HG02973 (cell line): Measurements from ENCODE around the gene GH1.
"Not testable (repeated sequence)": the region's sequence is repeated elsewhere in the genome, so short reads cannot be mapped to it uniquely, and the experiment has no call there.

Experiments
- ATAC-seq: cut with Tn5 transposase; IDR thresholded peaks from one replicate; pipeline ENCODE4 v1.9.1; 2021; ENCODE audit warnings: moderate library complexity; ENCODE audit not compliant: unreplicated experiment

The GH1 gene

DNA sequence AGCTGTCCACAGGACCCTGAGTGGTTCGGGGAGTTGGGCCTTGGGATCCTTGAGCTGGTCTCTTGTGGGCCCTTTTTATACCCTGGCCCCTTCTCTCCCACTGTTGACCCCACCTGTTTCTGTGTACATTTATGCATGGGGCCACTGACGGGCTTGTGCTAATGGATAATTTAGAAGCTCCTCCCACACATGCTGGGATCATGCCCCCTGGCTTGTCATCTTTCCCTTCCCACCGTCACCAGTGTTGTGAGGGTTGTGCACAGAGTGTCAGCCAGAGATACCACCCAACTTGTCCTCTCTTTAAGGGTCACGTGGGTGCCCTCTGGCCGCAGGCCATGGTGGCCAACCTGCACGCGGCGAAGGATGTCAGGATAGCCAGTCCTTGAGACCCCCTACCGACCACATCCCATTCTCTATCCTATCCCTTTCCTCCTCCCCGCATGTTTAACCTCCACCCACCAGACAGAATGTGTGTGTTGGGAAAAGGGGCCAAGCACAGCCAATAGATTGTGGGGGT, at the start of gene GH1:
GH1 (minus strand) TSS at position 51 of the 517 bp plus-strand sequence. CDS start 63 bp downstream, outside the sequence.
- ATAC-seq, result not testable (repeated sequence)

DNA sequence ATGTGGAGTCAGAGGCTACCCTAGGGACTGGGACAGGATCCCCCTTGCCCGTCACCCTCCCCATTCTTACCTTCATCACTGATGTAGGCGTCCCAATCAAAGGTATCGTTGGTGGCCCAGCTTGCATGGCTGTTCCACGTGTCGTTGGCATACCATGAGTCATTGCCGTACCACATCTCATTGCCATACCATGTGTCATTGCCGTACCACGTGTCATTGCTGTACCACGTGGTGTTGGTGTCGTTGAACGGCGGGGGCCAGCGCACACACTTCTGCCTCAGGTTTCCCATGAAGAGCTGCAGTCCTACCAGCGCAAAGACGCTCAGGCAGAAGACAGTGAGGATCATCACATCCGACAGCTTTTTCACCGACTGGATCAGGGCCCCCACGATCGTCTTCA, 49.3 kb upstream of the GH1 start:
- no peak for ATAC-seq

DNA sequence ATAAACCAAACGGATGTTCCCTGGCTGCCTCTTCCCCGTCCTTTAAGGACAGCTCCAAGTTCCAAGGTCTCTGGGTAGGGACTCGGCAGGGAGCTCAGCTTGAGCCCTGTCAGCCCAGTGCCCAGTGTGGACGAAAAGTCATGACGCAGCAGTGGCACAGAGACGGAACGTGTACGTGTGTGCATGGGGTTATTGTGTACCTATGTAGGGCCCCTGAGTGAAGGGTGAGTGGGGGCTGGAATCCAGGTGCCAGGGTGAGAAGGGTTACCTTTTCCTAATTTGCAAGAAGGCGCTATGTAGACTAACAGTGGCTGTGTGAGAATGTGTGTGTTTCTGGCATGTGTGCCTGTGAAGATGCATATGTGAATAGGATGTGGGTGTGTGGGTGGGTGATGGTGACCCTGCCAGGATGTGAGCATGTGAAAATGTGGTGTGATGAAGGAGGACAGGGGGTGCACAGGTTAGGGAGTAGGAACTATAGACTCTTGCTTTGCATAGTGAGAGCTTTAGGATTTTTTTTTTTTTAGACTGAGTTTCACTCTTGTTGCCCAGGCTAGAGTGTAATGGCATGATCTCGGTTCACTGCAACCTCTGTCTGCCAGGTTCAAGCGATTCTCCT, 48.1 kb upstream of the GH1 start:
- ATAC-seq, result no peak

DNA sequence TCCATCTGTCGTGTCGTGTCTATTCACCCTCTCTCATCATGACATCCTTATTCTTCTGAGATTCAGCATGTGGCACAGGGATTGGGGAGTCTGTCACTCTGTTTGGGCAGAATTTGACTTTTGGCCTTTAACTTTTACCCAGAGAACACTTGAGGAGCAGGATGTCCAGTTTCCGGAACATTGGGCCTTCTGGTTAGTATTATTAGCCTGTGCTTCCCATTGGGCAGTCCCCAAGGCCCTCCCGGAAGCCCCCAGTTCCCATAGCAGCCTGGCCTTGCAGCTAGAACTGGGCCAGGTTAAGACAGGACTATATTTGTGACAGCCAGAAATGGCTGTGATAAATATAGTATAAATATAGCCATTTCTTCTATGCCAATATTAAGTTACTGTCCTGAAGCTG, 44.5 kb upstream of the GH1 start:
- ATAC-seq, result no peak

DNA sequence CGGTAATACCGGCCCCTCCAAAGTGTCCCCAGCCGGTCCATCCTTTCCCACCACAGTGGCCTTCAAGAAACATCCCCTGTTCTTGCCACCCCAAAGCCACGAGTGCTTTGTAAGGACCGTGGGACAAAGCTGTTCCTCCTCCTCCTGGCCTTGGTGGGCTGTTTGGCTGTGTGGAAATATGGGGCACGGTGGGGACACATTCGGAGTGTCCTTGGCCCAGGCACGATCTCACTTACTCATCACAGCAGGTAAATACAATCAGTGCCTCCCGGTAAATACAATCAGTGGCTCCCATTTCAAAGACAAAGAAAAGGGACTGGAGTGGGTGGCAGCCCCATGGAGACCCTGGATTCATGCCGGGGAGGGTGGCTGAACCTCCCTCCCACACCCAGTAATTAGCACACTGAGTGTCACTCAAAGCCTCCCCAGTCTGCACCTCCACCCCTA, 43.7 kb upstream of the GH1 start:
- ATAC-seq, result no peak

DNA sequence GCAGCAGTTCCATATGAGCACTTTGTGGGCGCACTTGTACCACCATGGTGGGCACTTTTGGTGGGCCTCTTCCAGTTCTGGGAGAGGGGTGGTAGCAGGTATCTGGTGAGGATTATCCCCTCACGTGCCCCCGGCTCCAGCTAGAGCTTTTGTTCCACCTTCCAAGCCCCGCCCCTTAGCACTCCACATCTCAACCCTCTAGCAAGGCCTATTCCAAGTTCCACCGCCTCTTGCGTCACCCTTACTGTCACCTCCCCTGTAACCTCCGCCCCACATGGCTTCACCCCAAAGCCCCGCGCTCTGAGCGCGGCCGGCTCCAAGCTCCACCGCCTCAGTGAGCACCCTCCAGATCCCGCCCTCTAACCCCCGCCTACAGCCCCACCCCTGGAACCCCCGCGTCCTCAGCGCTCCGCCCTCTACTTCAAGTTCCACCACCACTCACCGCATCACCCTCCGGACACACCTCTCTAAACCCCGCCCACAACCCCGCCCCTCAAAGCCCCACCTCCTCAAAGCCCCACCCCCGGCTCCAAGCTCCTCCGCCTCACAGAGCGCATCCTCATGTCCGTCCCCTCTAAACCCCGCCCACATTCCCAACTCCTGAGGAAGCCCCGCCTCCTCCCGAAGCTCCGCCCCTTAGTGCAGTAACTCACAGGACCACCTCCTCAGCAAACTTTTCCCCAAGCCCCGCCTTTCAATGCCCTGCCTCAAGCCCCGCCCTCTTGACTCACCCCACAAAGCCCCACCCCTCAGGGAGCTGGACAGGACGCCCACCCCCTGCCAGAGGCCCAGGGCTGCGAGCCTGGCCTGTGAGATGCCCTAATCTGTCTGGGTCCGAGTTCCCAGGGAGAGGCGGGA, 42.9 kb upstream of the GH1 start:
- no peak for ATAC-seq

DNA sequence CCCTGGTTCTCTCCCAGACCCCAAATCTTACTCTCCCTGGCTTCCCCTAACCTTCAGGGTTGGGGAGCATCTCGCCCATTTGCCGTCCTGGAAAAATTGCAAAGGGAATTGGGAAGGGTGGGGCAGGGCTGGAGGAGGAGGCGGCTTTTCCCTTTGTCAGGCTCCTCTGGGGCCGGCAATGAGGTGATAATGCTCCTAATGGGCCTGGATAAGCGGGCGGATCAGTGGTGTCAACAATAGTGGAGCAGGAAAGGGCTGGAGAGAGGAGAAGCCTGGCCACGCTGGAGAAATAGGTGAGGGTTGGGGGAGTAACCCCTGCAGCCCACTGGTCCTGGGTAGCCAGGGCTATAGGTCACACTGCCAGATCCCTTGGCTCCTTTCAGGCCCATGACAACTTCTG, 41.8 kb upstream of the GH1 start:
- ATAC-seq, result no peak

DNA sequence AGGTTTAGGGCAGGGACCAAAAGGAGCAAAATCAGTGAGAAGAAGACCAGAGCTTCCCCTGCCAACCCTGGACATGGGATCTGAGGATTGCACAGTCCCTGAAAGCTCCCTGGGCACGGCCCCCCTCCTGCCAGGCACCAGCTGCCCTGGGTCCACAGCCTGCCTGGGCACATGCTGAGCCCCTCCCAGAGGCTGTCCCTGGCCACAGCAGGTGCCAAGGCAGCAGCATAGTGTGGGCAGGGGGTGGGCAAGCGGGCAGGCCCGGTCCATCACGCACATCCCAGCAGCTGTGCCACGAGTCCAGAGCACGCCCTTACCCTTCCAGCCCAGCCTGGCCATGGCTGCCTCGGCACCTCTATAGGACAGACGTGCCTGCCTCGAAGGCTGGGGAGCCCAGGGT, 41.4 kb upstream of the GH1 start:
- no peak for ATAC-seq

DNA sequence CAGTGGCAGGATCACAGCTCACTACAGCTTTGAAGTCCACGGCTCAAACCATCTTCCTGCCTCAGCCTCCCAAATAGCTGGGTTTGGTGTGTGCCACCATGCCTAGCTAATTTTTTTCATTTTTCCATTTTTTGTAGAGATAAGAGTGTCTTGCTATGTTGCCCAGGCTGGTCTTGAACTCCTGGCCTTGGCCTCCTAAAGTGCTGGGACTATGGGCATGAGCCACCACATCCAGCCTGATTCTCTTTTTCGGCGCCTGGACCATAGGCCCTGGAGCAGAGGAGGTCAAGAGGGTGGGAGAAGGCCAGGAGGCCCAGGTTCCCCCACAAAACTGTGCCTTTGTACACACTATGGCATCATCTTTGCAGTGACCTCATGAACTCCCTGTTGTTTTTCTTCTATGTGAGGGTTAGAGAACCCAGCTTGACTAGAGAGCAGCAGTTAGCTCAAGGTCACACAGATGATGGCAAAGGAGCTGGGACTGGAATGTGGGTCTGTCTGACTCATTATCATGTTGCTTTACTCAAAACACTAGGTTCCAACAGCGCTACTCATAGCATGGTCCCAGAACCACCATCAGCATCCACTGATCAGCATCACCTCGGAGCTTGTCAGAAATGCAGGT, 37.8 kb upstream of the GH1 start:
- ATAC-seq, result no peak

DNA sequence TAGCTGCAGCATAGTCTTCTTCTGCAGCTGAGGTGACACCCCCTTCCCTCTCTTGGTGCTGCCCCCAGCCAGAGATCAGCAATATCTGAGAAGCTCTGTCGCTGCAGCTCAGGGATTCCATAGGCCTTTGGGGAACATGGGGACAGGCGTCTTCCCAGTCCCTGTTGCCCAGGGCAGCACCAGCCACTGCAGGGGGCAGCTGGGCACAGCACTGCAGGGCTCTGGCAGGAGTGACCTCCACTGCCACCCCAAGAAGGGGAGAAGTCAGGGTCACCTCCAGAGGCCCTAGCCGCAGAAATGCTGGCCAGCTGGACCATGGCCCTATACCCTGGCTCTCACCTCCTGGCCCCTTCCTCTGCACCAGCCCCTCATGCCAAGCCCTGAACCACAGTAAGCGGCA, 37.2 kb upstream of the GH1 start:
- ATAC-seq, result no peak

DNA sequence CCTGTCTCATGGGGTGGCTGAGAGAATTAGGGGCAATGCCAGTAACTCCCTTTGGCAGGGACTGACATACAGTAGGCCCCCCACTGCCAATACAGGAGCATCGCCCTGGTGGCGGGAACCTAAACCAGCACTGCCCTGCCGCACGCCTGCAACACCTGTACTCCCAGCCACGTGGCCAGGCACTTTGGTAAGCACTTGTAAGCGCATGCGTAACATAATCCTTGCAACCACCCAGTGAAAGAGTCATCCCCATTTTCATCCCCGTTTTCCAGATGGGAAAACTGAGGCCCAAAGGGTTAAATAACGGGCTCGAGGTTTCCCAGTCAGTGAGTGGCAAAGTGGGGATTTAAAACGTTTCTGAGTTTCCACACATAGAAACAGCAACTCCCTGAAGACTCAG, 36.6 kb upstream of the GH1 start:
- ATAC-seq, result no peak

DNA sequence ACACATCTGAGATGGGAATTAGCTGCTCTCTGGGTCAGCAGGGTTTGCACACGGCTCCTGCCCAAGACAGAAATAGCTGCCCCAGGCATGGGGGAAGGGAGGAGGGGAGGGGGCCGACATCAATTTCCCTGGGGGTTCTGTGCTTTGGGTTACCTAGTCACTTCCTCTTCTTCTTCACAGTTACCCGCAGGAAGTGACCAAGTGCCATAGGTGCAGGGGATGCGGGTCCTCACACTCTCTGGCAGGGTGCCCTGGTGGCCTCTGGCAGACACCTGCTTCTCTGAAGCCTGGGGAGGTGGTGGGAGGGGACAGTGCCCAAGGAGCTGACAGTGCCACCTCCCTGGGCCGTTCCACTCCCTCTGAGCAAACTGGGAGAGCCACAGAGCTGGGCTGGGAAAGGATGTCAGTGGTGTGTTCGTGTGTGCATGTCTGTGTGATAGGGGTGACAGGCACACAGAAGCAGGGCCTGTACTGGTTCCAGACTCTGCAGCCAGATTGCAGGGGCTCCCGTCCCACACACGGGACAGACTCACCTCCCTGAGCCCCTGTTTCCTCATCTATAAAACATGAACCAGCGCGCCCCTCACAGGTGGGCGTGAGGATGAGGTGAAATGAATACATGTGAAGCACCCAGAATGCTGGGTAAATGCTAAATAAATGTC, 35.9 kb upstream of the GH1 start:
- peak; percentile 39 for ATAC-seq

DNA sequence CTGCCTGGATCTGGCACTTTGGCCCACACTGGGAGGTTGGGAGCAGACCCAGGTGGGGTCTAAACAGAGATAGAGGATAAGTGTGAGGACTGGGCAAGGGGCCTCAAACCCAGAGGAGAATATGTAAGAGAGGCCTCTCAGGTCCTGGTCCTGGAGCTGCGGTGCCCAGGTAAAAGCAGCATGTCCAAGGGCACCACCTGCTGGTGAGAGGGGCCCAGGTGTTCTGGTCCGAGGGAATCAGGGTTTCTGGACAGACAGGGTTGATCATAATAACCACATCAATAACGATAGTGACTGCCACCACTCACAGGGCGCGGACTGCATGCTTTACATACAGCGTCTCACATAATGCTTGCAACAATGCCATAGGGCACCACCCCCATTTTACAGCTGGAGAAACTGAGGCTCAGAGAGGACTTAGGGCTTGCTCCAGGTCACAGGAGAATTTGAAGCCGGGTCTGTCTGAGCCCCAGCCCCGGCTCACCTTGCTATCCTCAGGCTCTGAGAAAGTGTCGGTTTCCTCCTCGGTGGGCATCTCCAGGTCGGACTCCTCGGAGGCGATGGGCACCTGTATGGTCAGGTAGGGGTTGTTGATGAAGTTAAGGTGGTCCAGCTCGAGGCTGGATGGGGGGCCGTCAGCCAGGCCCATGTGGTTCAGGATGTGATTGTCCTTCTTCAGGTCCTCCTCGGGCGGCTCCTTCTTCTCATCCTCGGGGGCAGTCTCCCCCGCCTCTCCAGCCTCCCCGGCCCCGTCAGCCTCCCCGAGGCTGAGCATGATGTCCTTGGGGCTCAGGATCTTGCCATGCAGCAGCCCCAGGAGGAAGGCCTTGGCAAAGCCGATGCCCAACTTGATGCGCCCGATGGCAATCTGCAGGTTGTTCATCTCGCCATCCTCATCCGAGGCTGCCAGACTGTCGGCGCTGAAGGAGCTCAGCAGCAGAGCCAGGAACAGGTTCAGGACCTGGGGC, 32.6 kb upstream of the GH1 start:
- ATAC-seq, result no peak

DNA sequence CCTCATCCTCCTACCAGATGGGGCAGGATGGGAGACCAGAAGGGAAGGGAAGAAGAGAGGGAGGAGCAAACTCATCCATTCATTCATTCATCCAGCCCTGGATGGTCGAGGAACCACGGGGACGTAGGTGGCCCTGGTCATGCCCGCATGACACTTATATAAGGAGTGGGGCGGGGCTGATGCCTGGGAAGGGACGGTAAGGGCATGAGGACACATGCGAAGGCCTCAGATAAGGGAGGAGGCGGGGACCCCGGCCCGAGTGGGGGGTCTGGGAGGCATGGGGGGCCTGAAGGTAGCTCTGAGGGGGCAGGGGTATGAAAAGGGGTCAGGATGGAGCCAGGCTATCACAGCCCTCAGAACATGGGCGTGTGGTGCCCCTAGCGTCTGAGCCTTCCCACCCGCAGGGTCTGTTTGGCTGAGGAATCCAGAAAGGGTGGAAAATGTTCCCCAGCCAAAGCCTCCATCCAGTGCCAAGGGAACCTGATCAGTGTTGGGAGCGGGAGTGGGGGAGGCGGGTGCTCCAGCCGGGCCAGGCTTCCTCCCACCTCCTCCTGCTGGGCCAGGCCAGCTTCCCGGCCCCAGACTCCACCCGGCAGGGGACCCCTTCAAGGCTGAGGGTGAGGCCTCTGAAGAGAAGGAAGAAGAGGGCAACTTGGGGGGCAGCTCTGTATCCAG, 31.1 kb upstream of the GH1 start:
- ATAC-seq, result no peak

DNA sequence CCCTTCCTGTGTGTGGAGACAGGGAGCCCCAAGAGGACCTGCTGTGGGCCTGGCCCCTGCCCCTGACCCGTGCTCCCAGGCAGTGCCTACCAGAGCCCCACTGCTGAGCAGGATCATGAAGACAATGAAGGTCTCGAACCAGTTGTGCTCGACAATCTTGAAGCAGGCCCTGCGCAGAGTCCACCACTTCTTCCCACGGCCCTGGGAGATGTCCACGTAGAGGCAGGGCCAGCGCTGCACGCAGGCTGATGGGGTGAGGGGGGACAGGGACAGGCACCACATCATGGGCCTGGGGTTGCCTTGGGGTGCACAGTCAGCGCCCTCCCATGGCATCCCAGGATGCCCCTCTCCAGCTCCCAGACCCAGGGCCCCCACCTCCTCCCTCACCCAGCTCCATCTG, 29.9 kb upstream of the GH1 start:
- no peak for ATAC-seq

DNA sequence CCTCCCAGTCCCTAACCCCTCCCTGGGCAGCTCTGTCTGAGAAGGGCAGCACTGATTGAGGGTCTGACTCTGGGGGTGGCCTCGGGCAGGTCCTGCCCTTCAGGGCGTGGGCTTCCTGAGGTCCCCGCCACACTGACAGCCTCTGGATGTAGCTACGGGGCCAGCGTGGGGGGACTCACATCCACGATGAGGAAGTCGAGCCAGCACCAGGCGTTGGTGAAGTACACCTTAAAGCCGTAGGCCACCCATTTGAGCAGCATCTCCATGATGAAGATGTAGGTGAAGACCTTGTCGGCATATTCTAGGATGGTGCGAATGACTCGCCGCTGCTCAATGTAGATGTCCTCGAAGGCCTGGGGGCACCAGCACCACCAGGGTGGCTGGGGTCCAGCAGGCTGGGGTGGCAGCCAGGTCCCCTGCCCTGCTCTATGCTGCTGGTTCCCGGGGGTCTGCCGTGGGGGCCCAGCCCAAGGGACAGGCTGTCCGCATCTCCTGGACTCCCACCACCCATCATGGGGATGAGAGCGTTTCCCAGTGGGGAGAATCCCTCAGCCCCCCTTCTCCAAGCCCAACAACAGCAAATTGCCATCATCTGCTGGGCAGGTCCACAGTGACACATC, 29.2 kb upstream of the GH1 start:
- no peak for ATAC-seq

DNA sequence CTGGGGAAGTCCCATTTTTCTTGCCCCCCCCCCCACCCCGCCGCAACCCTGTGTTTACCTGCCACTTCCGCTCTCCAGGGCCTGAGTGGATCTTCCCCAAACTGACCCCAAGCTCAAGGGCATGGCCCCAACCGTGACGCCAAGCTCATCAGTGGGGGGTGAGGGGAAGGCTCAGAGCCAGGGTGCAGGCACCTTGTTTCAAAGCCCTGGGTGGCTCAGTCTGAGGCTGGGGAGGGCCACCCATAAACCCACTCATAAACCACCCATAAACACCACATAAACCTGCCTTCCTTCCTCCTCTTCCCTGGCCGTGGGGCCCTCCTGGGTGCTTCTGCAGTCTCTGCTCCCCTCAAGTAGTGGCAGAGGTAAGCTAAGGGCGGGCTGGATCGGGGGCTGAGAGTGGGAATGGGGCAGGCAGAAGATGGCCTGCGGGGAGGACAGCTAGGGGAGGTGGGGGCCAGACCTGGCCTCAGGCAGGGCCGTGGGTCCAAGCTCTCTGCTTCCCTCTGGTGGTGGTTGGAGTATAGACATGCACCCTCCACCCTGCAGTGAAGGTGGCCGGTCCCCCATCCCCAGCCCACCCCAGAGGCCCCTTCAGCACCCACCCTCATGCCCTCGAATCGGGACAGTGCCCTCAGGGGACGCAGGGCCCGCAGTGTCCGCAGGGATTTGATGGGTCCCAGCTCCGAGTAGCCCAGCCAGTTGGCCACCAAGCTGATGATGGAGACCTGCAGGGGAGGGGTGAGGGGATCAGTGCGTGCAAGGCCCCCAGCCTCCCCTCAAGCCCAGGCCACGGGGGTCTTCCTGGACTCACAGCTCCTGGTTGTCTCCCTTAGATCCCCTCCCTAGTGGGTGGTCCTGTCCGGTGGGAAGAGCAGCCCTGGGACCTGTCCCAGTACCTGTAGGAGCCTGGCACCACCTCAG, 28.1 kb upstream of the GH1 start:
- ATAC-seq, result no peak

DNA sequence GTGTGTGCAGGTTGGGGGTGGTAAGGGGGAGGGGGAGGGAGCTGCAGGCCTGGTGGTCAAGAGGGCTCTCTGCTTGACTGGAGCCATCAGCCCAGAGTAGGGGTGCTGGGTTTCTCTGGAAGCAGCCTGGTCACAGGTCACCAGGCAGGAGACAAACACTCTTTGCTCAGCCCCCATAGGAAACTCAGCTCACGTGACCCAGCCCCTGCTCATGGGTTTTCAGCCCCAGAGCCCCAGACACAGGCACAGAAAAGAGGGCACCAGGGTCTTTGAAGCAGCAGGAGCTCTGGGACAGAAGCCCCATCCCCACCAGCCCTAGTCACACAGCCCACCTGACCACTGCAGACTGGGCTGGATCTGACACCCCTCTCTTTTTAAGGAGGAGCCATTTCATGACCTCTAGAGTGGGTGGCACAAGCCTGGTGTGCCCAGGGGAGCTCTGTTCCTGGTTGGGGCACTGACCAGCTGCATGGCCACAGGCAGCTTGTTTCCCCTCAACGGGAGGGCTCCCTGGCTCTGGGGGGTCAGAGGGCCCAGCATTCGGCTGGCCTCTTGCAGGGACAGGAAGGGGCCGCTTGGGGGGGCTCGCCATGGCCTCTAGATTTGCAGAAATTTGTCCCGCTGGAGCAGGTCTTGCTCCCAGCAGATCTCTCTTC, 27.3 kb upstream of the GH1 start:
- no peak for ATAC-seq
